SK-N-SH (cell line): ENCODE data around the gene NAXD. TPM values are rescaled to one million over a fixed set of nuclear protein-coding genes. Genes with fewer than 3 reads are reported as not detected.

ENCODE experiments used
- CTCF ChIA-PET: fragments of 300-600, 350-600 bp; formaldehyde crosslinking; extraction: SDS; loops from one replicate; lab custom pipeline; 2021; lab: Yijun Ruan, JAX
- POLR2A ChIA-PET: fragments of 350-600 bp; sonication (Branson Sonifier 250); formaldehyde crosslinking; extraction: SDS; loops from one replicate; lab custom pipeline; 2020; ENCODE audit warnings: antibody characterized with exemption, inconsistent platforms; lab: Yijun Ruan, JAX
- DNase-seq: peaks from one replicate; pipeline ENCODE4 v3.0.0; 2012
- H2AFZ ChIP-seq: fragments of 200-600 bp; sonication (generic); 2 replicates; pipeline ENCODE4 v1.8.1; 2016; ENCODE audit warnings: antibody characterized with exemption, mild to moderate bottlenecking, low read depth
- H3F3A ChIP-seq: fragments of 200-600 bp; sonication (generic); replicated peaks from 2 replicates; pipeline ENCODE3; 2016; ENCODE audit warnings: antibody characterized with exemption, mild to moderate bottlenecking; ENCODE audit not compliant: insufficient read depth
- H3K27ac ChIP-seq, 2 experiments: fragments of 200-500 bp in 1 of 2; fragments of 200-600 bp in 1 of 2; sonication (Bioruptor generic) in 1 of 2; sonication (generic), shearing (Covaris generic) in 1 of 2; 2 replicates each; pipeline versions ENCODE4 v1.5.1 to v1.6.1; 2014 to 2016; ENCODE audit warnings: low read depth in 2 of 2, inconsistent platforms in 1 of 2, low read length in 1 of 2, mild to moderate bottlenecking in 1 of 2, mixed read lengths in 1 of 2
- H3K27me3 ChIP-seq: fragments of 200-600 bp; sonication (generic), shearing (Covaris generic); 2 replicates; pipeline ENCODE4 v1.6.1; 2016; ENCODE audit warnings: mixed run types; ENCODE audit not compliant: insufficient read depth
- H3K36me3 ChIP-seq, 2 experiments: fragments of 200-500 bp in 1 of 2; fragments of 200-600 bp in 1 of 2; sonication (Bioruptor generic) in 1 of 2; sonication (generic) in 1 of 2; replicated peaks in 1 of 2; 2 replicates each; pipeline versions ENCODE3 to v1.5.1; 2014 to 2016; ENCODE audit warnings: low read length in 1 of 2, mild to moderate bottlenecking in 1 of 2; ENCODE audit not compliant: insufficient read depth in 2 of 2, control insufficient read depth in 1 of 2
- H3K4me1 ChIP-seq, 2 experiments: fragments of 200-500 bp in 1 of 2; fragments of 200-600 bp in 1 of 2; sonication (Bioruptor generic) in 1 of 2; sonication (generic), shearing (Covaris generic) in 1 of 2; 2 replicates each; pipeline versions ENCODE4 v1.5.1 to v1.6.1; 2014 to 2016; ENCODE audit warnings: low read depth in 1 of 2, low read length in 1 of 2, mixed run types in 1 of 2; ENCODE audit not compliant: insufficient read depth in 2 of 2, control insufficient read depth in 1 of 2
- H3K4me2 ChIP-seq: fragments of 200-600 bp; sonication (generic), shearing (Covaris generic); 2 replicates; pipeline ENCODE4 v1.6.1; 2017; ENCODE audit warnings: mixed run types
- H3K4me3 ChIP-seq, 2 experiments: fragments of 200-500 bp in 1 of 2; fragments of 200-600 bp in 1 of 2; sonication (Bioruptor generic) in 1 of 2; sonication (generic), shearing (Covaris generic) in 1 of 2; 2 replicates each; pipeline versions ENCODE4 v1.5.1 to v1.8.1; 2014 to 2016; ENCODE audit warnings: low read depth in 2 of 2, inconsistent platforms in 1 of 2, low read length in 1 of 2, mild to moderate bottlenecking in 1 of 2, mixed read lengths in 1 of 2, moderate library complexity in 1 of 2
- H3K79me2 ChIP-seq: fragments of 200-600 bp; sonication (generic); 2 replicates; pipeline ENCODE4 v1.8.1; 2017; ENCODE audit warnings: mild to moderate bottlenecking; ENCODE audit not compliant: insufficient read depth
- H3K9ac ChIP-seq: fragments of 200-600 bp; sonication (generic); 2 replicates; pipeline ENCODE4 v1.6.1; 2017; ENCODE audit warnings: mixed run types
- H3K9me2 ChIP-seq: fragments of 200-600 bp; sonication (generic); 2 replicates; pipeline ENCODE4 v1.6.1; 2017; ENCODE audit warnings: mixed run types
- H3K9me3 ChIP-seq: fragments of 200-600 bp; sonication (generic); 2 replicates; pipeline ENCODE4 v1.6.1; 2017; ENCODE audit warnings: mixed run types, mild to moderate bottlenecking, moderate library complexity
- H4K20me1 ChIP-seq: fragments of 200-600 bp; sonication (generic); 2 replicates; pipeline ENCODE4 v1.6.1; 2017; ENCODE audit warnings: mild to moderate bottlenecking, mixed run types; ENCODE audit not compliant: insufficient read depth
- CHD2 ChIP-seq: fragments of 150-350 bp; IDR thresholded peaks from 2 replicates; pipeline ENCODE4 v1.6.1; 2018; ENCODE audit warnings: low read length; ENCODE audit not compliant: partially characterized antibody
- ELF1 ChIP-seq: IDR thresholded peaks from 2 replicates; pipeline ENCODE4 v1.4.0; 2012
- EZH2phosphoT487 ChIP-seq: fragments of 200-600 bp; sonication (generic); IDR thresholded peaks from 2 replicates; pipeline ENCODE4 v1.6.1; 2017; ENCODE audit warnings: low read depth, mixed run types, mild to moderate bottlenecking, antibody characterized with exemption, moderate library complexity, borderline replicate concordance
- FOXJ3 ChIP-seq: sonication (generic); formaldehyde crosslinking; IDR thresholded peaks from 2 replicates; pipeline ENCODE4 v1.5.1; 2020; ENCODE audit warnings: mild to moderate bottlenecking, missing genetic modification reagents
- FOXM1 ChIP-seq: IDR thresholded peaks from 2 replicates; pipeline ENCODE4 v1.4.0; 2012; ENCODE audit warnings: low read depth, mild to moderate bottlenecking
- GATA2 ChIP-seq: sonication (generic); formaldehyde crosslinking; IDR thresholded peaks from 2 replicates; pipeline ENCODE4 v1.5.0; 2020; ENCODE audit warnings: mild to moderate bottlenecking, missing genetic modification reagents
- MAX ChIP-seq: IDR thresholded peaks from 2 replicates; pipeline ENCODE4 v1.4.0; 2012; ENCODE audit warnings: low read depth
- MEF2A ChIP-seq: IDR thresholded peaks from 2 replicates; pipeline ENCODE4 v1.4.0; 2012; ENCODE audit warnings: low read depth, borderline replicate concordance
- MXI1 ChIP-seq: IDR thresholded peaks from 2 replicates; pipeline ENCODE4 v1.6.1; 2012; ENCODE audit warnings: mild to moderate bottlenecking, low read depth, low read length, improper control_type of control experiment
- NFIC ChIP-seq: IDR thresholded peaks from 2 replicates; pipeline ENCODE4 v1.4.0; 2012; ENCODE audit warnings: borderline replicate concordance
- NRF1 ChIP-seq: IDR thresholded peaks from 2 replicates; pipeline ENCODE4 v1.6.1; 2012; ENCODE audit warnings: low read depth, mild to moderate bottlenecking, low read length
- POLR2AphosphoS5 ChIP-seq: IDR thresholded peaks from 2 replicates; pipeline ENCODE4 v1.6.1; 2012; ENCODE audit warnings: low read depth, low read length
- RAD21 ChIP-seq: IDR thresholded peaks from 2 replicates; pipeline ENCODE4 v1.6.1; 2012; ENCODE audit warnings: mild to moderate bottlenecking, low read length
- RCOR1 ChIP-seq: fragments of 150-350 bp; IDR thresholded peaks from 2 replicates; pipeline ENCODE4 v1.6.1; 2017; ENCODE audit warnings: antibody characterized with exemption, low read length
- RXRA ChIP-seq: IDR thresholded peaks from 2 replicates; pipeline ENCODE4 v1.4.0; 2012; ENCODE audit warnings: low read depth, mild to moderate bottlenecking, borderline replicate concordance
- SIN3A ChIP-seq: IDR thresholded peaks from 2 replicates; pipeline ENCODE4 v1.6.1; 2012; ENCODE audit warnings: low read depth, mild to moderate bottlenecking, low read length, moderate library complexity, borderline replicate concordance
- TAF1 ChIP-seq: IDR thresholded peaks from 2 replicates; pipeline ENCODE4 v1.6.1; 2012; ENCODE audit warnings: low read depth, mild to moderate bottlenecking, low read length, moderate library complexity, borderline replicate concordance
- TCF12 ChIP-seq: IDR thresholded peaks from 2 replicates; pipeline ENCODE4 v1.4.0; 2012
- YY1 ChIP-seq: IDR thresholded peaks from 2 replicates; pipeline ENCODE4 v1.4.0; 2012; ENCODE audit warnings: low read depth, mild to moderate bottlenecking
- WGBS: methylation state at CpG from one replicate; pipeline ENCODE4 v1.1.6; 2017; ENCODE audit warnings: low lambda C conversion rate; 5-methylcytosine and 5-hydroxymethylcytosine counted together
- polyA plus RNA-seq, 3 experiments: library from polyadenylated mRNA; depleted of rRNA; stranded (reverse); fragments of >200 nt; gene quantifications; 2 replicates each; pipeline ENCODE4 v1.2.3, GENCODE V29; 2012
- TF ChIP-seq, protein P1 (sequence below): IDR thresholded peaks from 2 replicates; pipeline ENCODE4 v1.4.0; 2012; ENCODE audit warnings: low read depth, borderline replicate concordance
- TF ChIP-seq, protein P2 (sequence below): IDR thresholded peaks from 2 replicates; pipeline ENCODE4; 2012
- TF ChIP-seq, protein P3 (sequence below): fragments of 150-350 bp; IDR thresholded peaks from 2 replicates; pipeline ENCODE4 v1.6.1; 2017; ENCODE audit warnings: antibody characterized with exemption, low read length, low read depth, borderline replicate concordance
- TF ChIP-seq, protein P4 (sequence below): fragments of 150-350 bp; IDR thresholded peaks from 2 replicates; pipeline ENCODE4 v1.6.1; 2016; ENCODE audit warnings: mild to moderate bottlenecking, low read depth, low read length
- TF ChIP-seq, protein P5 (sequence below): IDR thresholded peaks from 2 replicates; pipeline ENCODE4 v1.4.0; 2012; ENCODE audit warnings: low read depth, borderline replicate concordance

Gene NAXD
- polyA plus RNA-seq, 1 of the 3 experiments (the other 2 are of a cell fraction) = 32.4 TPM

- Histone ChIP-seq H3K27ac (peak overlapping the region; percentile 77 to 84), H3F3A (peaks cover 7% of the 10 kb centered on the region), H3K4me2 (peak overlapping the region; percentile 74), H2AFZ (no peak overlapping the region), H3K36me3 (peaks cover 5 to 31% of the 10 kb centered on the region in 2 experiments), H3K9me3 (no peaks in the 10 kb centered on the region), H3K4me1 (peaks cover 17 to 26% of the 10 kb centered on the region in 2 experiments), H3K79me2 (peaks cover 81% of the 10 kb centered on the region), H3K9ac (peak overlapping the region; percentile 24; the same call in 1 of the 2 replicates), H3K4me3 (peak overlapping the region in 1 of 2 experiments; percentile 12; a peak in 1 of 4 replicates), H3K9me2 (no peaks in the 10 kb centered on the region), H3K27me3 (no peaks in the 10 kb centered on the region), H4K20me1 (peaks cover 27% of the 10 kb centered on the region; the same call in 1 of the 2 replicates)
- DNase-seq = peak; percentile 77
- ChIA-PET CTCF (interaction anchor here (0.8 to 1.5 kb wide), 4 partner anchors 11 to 174 kb away, joined by 4 to 6 read pairs (median 4); no protein-coding TSS in a partner anchor), POLR2A (interaction anchor here (0.8 to 1.8 kb wide), 3 partner anchors 12 to 86 kb away, joined by 3 to 7 read pairs (median 6); partner anchors contain the start of gene NAXD)
- 48% methylated on average over 19 of the region's 19 CpGs for WGBS
- TF ChIP-seq RAD21 (no peak), NFIC (peak; percentile 19; the same call in 1 of the 2 replicates), TAF1 (no peak), GATA2 (CRISPR knock-in tag) (no peak), FOXM1 (no peak), FOXJ3 (CRISPR knock-in tag) (no peak), TCF12 (no peak), SIN3A (no peak), MXI1 (no peak), MAX (0 out of 2 replicates have a peak, but pooled peaks have one; percentile 14), CHD2 (no peak), RXRA (no peak), POLR2AphosphoS5 (no peak), ELF1 (no peak), EZH2phosphoT487 (no peak), NRF1 (no peak), RCOR1 (0 out of 2 replicates have a peak, but pooled peaks have one; percentile 24), YY1 (no peak), MEF2A (no peak)
- TF ChIP-seq, protein P1, sequence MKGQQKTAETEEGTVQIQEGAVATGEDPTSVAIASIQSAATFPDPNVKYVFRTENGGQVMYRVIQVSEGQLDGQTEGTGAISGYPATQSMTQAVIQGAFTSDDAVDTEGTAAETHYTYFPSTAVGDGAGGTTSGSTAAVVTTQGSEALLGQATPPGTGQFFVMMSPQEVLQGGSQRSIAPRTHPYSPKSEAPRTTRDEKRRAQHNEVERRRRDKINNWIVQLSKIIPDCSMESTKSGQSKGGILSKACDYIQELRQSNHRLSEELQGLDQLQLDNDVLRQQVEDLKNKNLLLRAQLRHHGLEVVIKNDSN = no peak
- TF ChIP-seq, protein P2, sequence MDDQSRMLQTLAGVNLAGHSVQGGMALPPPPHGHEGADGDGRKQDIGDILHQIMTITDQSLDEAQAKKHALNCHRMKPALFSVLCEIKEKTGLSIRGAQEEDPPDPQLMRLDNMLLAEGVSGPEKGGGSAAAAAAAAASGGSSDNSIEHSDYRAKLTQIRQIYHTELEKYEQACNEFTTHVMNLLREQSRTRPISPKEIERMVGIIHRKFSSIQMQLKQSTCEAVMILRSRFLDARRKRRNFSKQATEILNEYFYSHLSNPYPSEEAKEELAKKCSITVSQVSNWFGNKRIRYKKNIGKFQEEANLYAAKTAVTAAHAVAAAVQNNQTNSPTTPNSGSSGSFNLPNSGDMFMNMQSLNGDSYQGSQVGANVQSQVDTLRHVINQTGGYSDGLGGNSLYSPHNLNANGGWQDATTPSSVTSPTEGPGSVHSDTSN = no peak
- TF ChIP-seq, protein P3, sequence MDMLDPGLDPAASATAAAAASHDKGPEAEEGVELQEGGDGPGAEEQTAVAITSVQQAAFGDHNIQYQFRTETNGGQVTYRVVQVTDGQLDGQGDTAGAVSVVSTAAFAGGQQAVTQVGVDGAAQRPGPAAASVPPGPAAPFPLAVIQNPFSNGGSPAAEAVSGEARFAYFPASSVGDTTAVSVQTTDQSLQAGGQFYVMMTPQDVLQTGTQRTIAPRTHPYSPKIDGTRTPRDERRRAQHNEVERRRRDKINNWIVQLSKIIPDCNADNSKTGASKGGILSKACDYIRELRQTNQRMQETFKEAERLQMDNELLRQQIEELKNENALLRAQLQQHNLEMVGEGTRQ = no peak
- TF ChIP-seq, protein P4, sequence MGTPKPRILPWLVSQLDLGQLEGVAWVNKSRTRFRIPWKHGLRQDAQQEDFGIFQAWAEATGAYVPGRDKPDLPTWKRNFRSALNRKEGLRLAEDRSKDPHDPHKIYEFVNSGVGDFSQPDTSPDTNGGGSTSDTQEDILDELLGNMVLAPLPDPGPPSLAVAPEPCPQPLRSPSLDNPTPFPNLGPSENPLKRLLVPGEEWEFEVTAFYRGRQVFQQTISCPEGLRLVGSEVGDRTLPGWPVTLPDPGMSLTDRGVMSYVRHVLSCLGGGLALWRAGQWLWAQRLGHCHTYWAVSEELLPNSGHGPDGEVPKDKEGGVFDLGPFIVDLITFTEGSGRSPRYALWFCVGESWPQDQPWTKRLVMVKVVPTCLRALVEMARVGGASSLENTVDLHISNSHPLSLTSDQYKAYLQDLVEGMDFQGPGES = no peak
- TF ChIP-seq, protein P5, sequence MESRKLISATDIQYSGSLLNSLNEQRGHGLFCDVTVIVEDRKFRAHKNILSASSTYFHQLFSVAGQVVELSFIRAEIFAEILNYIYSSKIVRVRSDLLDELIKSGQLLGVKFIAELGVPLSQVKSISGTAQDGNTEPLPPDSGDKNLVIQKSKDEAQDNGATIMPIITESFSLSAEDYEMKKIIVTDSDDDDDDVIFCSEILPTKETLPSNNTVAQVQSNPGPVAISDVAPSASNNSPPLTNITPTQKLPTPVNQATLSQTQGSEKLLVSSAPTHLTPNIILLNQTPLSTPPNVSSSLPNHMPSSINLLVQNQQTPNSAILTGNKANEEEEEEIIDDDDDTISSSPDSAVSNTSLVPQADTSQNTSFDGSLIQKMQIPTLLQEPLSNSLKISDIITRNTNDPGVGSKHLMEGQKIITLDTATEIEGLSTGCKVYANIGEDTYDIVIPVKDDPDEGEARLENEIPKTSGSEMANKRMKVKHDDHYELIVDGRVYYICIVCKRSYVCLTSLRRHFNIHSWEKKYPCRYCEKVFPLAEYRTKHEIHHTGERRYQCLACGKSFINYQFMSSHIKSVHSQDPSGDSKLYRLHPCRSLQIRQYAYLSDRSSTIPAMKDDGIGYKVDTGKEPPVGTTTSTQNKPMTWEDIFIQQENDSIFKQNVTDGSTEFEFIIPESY = no peak
These were observed 13.8 kb downstream of the NAXD start for GRCh38 chr13:110628952-110629701.
